Stimulated activated CD4-positive, alpha-beta T cell treated with anti-CD3 and anti-CD28 coated beads, Interleukin-2, amount 100 ng/mL, for 24 hours (primary cell): ENCODE results near the gene SLC6A2.
"Not testable (repeated sequence)": the region's sequence is repeated elsewhere in the genome, so short reads cannot be mapped to it uniquely, and the experiment has no call there.

ENCODE experiments used
- DNase-seq, 2 donors: peaks; one replicate each; pipeline ENCODE4 v3.0.0-alpha.2; 2020

The SLC6A2 gene

GRCh38 chr16:55655897-55656681 lies at the start of gene SLC6A2:
SLC6A2 (plus strand) TSS chr16:55655988; CDS start chr16:55656695, 707 bp downstream.
- DNase-seq = no peak

- no peak for DNase-seq
These were observed 42.0 kb upstream of the SLC6A2 start for GRCh38 chr16:55613613-55614335.

- DNase-seq = no peak
These were observed 40.7 kb upstream of the SLC6A2 start for GRCh38 chr16:55615071-55615470.

- DNase-seq = not testable (repeated sequence)
These were observed 40.1 kb upstream of the SLC6A2 start for GRCh38 chr16:55615670-55616069.

DNA sequence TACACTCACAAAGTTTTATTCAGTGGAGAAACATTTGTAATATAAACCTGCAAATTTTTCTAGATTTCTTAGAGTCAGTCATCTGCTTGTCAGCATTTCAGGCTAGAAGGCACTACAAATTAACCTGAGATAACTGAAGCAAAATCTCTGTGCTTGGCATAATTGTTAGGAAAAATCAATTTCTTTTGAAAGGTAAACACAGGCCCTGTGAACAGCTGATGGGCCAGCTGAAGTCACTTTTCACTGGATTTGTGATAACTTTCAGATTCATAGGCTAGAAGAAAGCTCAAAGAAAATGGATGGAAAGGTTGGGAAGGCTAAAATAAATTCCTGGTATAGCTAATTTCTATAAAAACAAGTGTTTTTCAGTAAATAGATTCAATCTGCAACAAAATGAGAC lies 34.0 kb upstream of the SLC6A2 start:
- DNase-seq = no peak

- no peak for DNase-seq
These were observed 33.5 kb upstream of the SLC6A2 start for GRCh38 chr16:55622272-55622671.

DNA sequence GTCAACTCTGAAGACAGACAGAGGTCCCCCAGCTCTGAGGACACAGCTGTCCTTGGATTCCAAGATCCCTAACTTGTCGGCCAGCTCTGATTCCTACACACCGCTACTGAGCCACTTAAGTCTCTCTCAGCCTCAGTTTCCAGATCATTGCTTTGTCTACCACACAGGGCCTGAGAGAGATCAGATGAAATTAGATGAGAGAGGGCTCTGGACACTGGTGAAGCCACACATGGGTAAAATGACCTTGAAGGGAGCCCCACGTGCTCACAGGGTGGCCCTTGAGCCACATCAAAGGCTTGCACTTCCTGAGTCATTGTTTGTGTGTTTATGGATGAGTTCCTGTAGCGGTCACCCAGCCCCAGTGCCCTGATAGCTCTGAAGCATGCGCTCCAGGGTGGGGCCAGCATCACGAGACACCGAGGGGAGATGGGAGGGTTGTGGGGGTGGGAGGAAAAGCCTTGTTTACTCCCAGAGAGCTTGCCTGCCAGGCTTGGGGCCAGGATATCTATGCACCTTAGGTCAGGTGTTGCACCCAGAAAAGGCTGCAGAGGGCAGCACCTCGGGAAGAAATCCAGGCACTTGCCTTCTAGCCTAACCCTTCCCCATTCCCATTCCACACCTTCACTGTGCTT lies 32.7 kb upstream of the SLC6A2 start:
- DNase-seq = no peak

DNA sequence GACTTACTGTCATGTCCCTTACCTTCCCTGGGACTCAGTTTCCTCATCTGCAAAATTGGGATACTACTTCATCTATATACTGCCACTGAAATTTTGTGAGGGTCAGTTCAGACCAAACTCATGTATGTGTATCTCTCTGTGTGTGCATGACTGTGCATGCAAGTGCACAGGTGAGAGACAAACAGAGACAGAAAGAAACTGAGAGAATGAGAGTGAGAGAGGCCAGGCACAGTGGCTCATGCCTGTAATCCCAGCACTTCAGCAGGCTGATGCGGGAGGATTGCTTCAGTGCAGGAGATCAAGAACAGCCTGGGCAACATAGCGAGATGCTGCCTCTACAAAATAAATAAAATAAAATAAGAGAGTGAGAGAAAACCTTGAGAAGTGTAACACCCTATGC lies 32.1 kb upstream of the SLC6A2 start:
- no peak for DNase-seq

DNA sequence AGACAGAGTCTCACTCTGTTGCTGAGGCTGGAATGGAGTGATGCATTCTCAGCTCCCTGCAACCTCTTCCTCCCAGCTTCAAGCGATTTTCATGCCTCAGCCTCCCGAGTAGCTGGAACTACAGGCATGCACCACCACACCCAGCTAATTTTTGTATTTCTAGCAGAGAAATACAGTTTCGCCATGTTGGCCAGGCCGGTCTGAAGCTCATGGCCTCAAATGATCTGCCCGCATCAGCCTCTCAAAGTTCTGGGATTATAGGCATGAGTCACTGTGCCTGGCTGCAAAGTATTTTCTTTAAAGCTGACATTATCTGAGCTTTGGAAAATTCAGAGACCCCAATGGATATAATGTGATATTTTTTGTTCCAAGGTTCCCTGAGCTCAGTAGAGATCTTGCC lies 31.1 kb upstream of the SLC6A2 start:
- DNase-seq = no peak

GRCh38 chr16:55625843-55626242 lies 29.9 kb upstream of the SLC6A2 start:
- DNase-seq = no peak

- no peak for DNase-seq
These were observed 27.4 kb upstream of the SLC6A2 start for GRCh38 chr16:55628306-55628968.

- DNase-seq = no peak
These were observed 25.0 kb upstream of the SLC6A2 start for GRCh38 chr16:55630774-55631173.

GRCh38 chr16:55632259-55632658 lies 23.5 kb upstream of the SLC6A2 start:
- no peak for DNase-seq

DNA sequence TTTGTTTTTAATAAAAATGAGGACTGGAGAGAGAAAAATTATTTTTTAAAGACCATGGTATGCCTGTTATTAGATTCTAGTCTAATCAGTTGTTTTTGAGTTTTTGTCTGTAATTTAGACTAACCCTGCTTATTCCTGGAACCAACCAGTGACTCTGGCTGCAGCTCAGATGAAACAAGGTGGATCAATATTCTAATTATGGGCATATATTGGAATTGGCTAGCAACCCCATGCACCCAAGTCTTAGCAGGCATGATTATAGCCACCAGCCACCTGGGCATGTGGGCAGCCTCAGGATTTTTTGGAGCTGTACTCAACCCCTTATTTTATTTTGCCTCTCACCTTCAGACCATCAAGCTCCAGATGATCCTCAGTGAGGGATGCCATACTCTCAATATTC lies 21.6 kb upstream of the SLC6A2 start:
- no peak for DNase-seq

- no peak for DNase-seq
These were observed 17.5 kb upstream of the SLC6A2 start for GRCh38 chr16:55638256-55638655.

DNA sequence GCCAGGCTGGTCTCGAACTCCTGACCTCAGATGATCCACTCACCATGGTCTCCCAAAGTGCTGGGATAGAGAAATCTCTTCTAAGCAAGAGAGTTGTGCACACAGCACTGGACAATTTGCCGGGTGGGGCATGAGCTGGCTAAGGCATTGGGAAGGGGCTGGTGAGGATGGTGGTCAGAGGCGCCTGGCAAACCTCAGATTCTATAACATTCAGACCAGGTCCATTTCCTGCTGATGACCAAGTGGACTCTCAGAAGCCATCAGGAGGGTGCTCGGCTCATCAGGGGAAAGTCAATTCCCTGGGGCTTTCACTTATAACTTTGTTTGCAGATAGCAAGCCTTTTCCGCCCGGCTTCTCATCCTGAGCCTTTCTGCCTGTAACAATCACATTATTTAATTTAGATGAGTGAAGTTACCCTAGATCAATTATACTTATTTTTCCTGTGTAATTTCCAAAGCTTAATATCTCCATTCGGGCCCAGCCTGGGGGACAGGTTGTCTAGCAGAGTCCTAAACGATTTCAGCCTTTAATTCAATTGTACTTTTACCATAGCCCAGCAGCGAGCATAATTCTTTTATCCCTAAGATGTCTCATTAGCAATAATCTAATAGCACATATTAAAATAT lies 15.0 kb upstream of the SLC6A2 start:
- no peak for DNase-seq

DNA sequence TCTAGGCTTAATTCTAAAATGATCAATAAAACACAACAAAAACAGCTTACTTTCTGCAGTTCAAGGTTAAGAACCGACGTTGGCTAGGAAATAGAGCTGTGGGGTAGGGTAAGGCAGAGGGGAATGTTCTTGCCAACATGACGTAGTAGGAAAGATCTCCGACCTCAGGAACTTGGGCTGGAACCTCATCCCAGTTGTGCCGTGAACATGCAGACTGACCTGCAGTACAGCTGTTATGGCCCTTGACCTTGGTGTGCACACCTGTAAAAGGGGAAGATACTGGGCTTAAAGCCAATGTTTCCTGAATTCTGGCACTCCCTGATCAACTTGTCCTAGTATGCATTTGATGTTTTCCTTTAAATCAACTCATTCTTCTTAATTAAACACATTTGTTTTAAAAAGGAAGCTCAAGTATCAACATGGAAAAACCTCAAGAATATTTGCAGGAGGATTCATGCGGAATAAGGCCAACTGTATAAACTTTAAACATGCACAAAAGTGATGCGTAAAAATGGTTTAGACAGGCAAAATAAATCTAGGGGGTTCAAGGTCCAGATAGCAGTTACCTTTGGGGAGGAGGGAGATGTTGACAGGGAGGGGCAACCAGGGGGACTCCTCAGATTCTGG lies 14.2 kb upstream of the SLC6A2 start:
- DNase-seq = no peak

- no peak for DNase-seq
These were observed 13.2 kb upstream of the SLC6A2 start for GRCh38 chr16:55642611-55643010.

- DNase-seq = no peak
These were observed 12.4 kb upstream of the SLC6A2 start for GRCh38 chr16:55643161-55643970.

- DNase-seq = no peak
These were observed 9.8 kb upstream of the SLC6A2 start for GRCh38 chr16:55645986-55646385.

GRCh38 chr16:55647343-55647742 lies 8.4 kb upstream of the SLC6A2 start:
- DNase-seq = no peak

DNA sequence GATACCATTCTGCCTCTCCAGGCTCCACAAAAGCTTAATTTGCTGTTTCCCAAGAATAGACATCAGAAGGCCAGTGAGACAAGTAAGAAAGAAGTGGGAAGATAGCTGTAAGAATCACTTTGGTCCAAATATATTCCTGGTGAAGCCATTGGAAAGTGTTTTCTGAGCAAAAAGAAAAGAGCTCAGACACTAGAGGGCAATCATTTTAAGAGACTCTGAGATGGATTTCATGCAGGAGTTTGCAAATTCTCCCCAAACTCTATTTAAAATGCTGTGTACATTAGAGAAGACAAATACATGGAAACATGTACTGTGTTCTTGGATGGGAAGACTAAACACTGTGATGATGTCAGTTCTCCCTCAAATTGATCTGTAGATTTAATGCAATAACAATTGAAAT lies 8.0 kb upstream of the SLC6A2 start:
- no peak for DNase-seq
